ENCODE results near the gene RAD51B.

DNA sequence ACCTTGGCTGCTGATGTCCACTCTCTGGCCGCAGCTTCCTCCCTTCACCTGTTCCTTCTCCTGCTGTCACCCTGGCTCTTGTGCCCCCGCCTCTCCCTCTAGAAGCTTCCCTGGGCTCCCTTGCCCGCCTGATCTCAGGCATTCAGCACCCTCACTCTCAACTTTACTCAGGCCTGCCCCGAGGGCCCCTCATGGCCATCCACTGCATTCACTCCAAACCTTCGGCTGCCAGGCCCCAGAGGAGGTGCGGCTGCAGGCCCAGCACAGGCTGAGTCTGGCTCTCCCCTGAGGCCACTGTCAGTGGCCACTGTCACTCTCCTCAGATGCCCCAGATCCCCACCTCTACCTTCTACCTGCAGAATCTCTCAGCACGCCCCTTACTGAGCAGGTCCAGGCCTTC lies 789.4 kb downstream of the RAD51B start:
- TF ChIP-seq EP300 (IDR thresholded peaks at IDR 0.05; ENCODE audit: low read depth) (no peak), POLR2A (IDR thresholded peaks at IDR 0.05) (no peak)
